HG03469 (cell line): ENCODE measurements around the gene ZBP1.

Source experiments
- ATAC-seq: cut with Tn5 transposase; IDR thresholded peaks from one replicate; pipeline ENCODE4 v1.9.1; 2021; ENCODE audit warnings: mild to moderate bottlenecking, moderate library complexity, moderate number of reproducible peaks; ENCODE audit not compliant: unreplicated experiment

Gene ZBP1

GRCh38 chr20:57658833-57659516 is 38.7 kb upstream of the ZBP1 start:
- ATAC-seq, result no peak

DNA sequence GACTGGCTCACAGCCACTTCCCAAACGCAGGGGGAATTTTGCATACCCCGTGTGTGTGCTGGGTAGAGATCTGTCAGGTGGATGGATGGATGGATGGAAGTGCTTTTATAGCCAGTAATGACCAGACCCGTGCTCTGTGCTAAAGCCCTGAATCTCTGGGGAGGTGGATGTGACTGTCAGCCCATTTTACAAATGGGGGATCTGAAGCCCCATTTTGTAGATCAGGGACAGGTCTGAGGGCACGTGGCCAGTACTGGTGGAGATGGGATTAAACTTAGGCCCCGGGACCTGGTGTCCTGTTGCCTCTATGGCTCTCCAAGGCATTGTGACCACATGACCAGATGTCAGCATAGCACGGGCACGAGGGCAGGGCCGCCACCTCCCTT is 38.2 kb upstream of the ZBP1 start:
- no peak for ATAC-seq

DNA sequence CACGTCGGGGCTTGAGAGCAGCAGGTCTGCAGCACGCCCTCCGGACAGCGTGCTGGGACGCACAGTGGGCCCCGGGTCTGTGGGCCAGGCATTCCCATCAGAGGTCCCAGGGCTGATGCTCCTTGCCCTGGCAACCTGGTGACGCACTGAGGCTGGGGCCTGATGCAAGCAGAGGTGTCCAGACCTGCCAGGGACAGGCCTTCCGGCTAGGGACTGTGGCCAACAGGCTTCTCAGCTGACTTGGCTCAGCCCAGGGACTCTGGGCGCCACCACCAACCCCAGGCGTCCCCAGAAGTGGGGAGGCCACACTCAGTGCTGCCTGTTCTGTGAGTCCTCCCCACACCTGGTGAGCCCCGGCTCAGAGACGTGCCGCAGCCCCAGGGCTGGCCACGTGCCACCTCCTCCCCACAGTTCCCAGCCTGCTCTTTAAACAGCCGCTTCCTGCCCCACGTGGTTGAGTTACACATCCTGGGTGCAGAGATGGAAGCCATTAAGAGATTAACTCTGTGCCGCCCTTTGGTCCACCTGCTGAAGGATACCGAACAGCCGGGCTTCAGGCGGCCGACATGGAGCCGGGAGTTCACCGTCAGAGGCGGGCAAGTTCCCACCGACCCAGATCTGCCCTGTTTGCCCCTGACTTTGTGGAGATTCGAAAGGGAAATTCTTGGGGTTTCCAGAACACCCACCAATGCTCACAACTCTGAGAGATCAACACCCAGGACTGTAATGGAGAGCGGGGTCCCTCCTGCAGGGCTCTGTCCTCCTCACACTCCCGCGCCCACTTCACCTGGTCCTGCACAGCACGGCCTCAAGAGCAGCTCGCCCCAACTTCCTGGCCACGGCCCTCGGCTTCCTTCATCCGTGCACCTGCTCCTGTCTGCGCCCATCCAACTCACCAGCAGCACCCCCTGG is 37.6 kb upstream of the ZBP1 start:
- ATAC-seq, result no peak

DNA sequence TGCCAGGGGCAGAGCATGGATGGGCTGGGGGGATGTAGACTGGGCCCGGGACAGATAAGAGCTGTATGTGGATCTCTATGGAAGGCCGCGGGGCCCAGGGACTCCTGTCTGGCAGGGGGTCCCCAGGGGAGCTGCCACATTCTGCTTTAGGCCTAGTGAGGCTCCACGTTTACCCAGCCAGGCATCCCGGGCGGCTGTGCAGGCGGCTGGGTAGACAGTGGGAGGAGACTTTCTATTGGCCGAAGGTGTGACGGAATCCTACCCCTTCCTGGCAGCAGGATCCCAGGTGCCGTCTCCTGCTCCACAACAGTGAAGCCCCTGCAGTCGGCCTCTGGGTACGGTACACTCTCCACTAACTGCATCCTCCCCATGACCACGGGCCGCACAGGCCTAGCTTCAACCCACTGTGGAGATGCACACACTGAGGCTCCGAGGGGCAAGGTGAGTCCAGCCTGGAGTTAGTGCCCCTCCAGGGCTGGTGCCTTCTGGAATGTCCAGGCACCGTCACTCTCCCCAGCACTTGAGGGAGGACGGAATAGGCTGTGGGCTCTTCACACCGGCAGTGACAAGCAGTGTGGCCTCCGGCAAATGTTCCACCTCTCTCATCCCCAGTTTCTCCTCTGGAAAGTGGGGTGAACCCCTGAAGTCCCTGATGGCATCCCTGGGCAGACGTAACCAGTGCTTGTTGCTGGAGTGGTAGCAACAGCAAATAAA is 36.8 kb upstream of the ZBP1 start:
- no peak for ATAC-seq

DNA sequence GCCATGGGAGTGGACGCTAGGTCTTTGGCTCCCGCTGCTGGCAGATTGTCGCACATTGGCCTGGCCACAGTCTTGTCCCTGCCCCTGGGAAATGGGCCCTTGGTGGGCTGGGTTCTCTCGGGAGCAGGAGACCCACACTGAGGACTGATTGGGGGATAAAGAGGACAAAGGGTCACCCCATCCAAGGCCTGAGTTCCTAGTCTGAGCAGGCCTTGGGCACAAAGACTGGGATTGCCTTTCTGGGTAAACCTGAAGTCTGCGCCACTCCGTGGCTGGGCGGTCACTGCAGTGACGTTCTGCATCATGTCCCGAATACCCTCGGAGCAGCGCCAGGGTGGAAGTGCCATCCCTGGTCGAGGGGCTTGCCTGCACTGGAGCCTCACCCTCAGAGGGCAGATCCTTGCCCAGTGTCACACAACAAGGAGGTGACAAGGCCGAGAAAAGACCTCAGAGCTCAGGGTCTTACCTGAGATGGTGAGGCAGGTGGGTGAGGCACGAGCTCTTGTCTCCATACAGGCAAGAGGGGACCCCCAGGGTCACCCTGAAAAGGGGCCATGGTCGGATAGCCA is 36.1 kb upstream of the ZBP1 start:
- ATAC-seq, result no peak

GRCh38 chr20:57655809-57656155 is 35.6 kb upstream of the ZBP1 start:
- no peak for ATAC-seq

- ATAC-seq, result no peak
These were observed 35.0 kb upstream of the ZBP1 start for GRCh38 chr20:57654998-57655808.

DNA sequence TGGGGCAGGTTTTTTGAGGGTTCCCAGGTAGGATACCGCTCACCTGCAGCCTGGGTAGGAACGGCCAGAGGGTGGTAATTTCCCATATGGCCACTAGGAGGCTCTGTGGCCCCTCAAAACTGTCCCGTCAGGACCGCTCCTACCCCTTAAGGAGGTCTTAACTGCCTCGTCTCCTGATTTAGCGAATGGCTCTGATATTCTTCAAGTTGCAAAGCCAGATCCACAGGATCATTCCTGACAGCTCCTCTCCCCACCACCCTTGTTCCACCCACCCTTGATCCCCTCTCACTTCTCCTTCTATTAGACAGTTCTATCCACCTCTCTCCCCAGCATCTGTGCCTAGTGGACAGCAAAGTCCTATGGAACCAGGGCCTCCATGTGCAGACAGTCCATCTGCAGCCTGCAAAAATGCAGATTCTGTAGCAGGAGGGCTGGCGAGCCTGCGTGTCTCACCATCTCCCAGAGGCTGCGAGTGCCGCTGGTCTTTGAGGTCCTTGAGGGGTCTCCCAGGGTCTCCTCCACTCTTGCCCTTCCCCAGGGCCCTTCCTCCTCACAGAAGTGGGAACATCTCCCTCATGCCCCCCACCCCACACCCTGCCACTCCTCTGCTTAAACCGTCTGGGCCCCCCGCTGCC is 34.3 kb upstream of the ZBP1 start:
- no peak for ATAC-seq

GRCh38 chr20:57653910-57654309 is 33.7 kb upstream of the ZBP1 start:
- no peak for ATAC-seq

DNA sequence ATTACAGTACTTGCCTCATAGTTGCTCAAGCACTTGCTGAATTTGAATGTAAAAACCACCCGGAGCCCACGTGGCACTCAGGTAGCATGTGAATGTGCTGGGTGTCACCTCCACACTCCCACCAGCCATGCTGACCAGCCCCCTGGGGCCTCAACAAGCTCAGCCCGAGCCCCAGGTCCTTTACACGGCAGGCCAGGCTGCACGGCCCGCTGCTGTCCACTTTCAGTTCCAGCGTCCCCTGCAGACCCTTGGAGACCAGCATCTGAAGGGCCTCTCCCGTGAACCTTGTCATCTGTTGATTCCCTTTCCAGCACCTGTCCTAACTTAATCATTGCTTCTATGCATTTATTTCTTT is 33.3 kb upstream of the ZBP1 start:
- ATAC-seq, result no peak

DNA sequence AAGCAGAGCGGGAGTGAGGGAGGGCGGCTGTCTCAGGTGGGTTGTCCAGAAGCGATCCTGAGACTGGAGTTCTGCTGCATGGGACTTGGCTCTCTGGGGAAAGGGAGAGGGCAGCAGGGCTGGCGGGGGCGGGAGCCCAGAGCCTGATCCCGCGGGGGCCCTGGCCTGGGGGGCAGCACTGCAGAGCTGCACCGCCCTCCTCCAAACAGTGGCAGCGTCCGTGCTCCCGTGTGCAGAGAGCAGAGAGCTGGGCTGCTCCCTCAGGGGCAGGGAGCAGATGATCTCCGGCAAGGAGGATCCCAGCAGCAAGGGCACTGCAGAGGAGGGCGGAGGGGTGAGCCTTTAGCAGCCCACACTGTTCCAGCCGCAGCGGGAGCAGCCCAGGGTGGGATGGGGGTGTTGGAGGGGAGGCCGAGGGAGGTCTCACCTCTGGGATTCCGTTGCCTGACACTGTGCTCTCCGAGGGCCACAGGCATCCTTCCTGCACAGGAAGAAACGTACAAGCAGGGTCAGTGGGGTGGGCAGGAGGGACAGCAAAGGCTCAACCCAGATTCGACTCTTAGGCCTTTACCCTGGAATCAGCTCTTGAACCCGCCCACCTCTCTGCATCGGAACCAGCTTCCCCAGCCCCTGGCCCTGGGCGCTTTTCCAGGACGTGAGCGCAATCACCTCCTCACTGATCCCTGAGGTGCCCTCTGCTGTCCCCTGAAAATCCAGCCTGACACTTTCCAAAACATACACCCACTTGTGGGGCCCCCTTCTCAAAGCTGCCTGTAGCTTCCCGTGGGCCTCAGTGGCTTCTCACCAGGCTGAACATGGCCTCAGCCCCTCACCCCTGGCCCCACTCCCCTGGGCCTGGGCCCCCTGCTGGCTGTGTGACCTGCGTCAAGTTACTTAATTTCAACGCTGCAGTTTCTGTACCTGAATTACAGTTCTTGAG is 32.6 kb upstream of the ZBP1 start:
- no peak for ATAC-seq

DNA sequence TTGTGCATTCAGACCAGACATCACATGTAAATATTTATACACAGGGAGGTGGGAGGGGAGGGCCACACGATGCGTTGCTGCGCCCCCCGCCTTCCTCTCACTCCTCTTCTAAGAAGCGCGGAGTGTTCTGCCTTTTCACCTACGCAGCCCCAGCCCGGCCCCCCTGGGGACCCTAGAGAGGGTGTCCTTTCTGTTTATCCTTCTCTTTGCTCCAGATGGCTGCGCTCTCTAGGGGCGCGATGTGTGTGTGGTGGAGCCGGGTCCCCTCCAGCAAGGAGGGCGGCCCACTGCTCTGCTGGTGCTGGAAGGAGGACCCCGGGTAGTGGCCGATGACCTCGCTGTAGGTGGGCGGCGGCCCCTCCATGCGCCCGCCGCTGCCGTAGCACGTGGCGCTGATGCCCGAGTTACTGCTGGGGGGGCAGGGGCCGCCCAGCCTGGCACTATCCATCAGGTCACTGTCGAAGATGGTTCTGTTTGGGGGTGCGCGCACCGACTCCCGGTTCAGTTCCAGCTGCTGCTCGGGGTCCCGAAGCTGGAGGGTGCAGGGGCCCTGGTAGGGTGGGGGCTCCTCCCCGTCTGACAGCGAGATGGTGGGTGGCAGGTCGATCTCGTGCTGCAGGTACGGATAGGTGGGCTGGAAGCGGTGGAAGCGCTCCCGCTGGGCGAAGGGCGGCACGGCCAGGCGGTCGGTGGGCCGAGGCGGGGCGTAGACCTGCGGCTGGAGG is 31.8 kb upstream of the ZBP1 start:
- no peak for ATAC-seq

DNA sequence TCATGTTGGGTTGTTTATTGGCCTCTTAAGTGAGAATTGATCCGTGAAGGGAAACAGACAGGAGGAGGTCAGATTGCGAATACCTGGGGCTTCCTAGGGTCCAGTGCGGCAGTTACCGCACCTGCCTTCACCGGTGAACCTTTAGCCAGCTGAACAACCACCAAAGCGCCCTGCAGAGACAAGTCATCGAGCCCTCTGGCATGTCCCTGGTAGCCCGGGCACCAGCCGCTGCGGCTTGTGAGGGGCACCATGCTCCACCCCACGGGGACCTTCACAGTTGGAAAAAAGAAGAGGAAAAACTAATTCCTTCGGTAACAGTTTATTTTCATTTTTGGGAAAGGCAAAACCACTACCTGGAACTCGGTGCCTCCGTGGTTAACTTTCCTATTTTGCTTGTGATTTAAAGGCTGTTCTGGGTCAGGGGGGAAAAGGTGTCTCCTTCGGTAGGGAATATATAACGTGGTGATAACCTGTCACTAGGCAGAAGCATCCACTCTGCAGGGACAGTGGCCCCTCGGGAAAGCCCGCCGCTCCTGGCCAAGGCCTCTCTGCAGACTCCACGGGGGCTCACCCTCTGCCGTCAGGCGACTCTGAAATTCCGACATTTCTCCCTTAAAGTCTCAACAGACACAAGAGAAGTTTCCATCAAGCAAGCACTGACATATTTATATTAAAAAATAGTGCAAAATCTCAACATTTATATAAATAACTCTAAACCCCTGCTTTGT is 30.7 kb upstream of the ZBP1 start:
- no peak for ATAC-seq

GRCh38 chr20:57650266-57650665 is 30.0 kb upstream of the ZBP1 start:
- no peak for ATAC-seq

DNA sequence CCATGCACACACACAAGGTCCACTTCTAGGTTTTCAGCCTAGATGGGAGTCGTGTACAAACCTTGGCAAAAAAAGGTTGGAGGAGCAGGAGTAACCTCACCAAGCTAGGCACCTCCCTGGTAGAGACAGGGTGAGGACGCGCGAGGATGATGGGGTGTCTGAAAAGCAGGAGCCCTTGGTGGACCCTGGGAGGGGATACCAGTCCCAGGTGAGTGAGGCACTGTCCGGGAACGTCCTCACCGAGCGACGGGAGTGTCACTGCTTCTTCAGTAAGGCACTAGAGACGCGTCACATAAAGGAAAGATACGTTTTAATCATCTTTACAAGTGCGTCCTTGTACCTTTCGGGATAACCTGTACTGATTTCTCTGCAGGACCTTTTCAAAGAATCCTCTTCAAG is 29.4 kb upstream of the ZBP1 start:
- ATAC-seq, result no peak

GRCh38 chr20:57648878-57649616 is 28.8 kb upstream of the ZBP1 start:
- no peak for ATAC-seq
